Loucy (cell line): ENCODE data around the gene SDS.

Experiments
- EZH2phosphoT487 ChIP-seq: fragments of 200-600 bp; IDR thresholded peaks from 2 replicates; pipeline ENCODE4 v1.6.1; 2018; ENCODE audit warnings: antibody characterized with exemption, mild to moderate bottlenecking, moderate library complexity, borderline replicate concordance
- TF ChIP-seq, protein P1 (sequence below): fragments of 200-600 bp; sonication (generic); conservative IDR thresholded peaks from 2 replicates; pipeline ENCODE4 v1.5.1; 2014; ENCODE audit warnings: mild to moderate bottlenecking, antibody characterized with exemption, low read length

DNA sequence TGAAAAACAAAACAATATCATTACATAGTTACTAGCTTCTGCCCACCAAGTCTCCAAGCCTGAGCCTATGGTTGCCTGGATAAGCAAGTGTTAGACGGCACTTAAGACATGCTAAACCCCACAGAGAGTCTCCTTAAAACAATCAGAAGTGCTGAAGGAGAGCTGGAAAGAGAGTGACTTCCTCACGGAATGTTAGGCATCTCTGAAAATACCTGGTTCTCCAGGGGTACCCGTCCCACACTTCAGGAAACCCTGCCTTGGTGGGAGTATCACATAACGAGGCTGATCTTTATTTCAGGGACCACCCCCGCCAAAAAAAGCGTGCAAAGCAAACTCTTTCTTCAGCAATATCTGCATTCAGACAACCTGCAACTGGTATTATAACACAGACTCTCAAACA, 49.6 kb upstream of the SDS start:
- TF ChIP-seq, protein P1, sequence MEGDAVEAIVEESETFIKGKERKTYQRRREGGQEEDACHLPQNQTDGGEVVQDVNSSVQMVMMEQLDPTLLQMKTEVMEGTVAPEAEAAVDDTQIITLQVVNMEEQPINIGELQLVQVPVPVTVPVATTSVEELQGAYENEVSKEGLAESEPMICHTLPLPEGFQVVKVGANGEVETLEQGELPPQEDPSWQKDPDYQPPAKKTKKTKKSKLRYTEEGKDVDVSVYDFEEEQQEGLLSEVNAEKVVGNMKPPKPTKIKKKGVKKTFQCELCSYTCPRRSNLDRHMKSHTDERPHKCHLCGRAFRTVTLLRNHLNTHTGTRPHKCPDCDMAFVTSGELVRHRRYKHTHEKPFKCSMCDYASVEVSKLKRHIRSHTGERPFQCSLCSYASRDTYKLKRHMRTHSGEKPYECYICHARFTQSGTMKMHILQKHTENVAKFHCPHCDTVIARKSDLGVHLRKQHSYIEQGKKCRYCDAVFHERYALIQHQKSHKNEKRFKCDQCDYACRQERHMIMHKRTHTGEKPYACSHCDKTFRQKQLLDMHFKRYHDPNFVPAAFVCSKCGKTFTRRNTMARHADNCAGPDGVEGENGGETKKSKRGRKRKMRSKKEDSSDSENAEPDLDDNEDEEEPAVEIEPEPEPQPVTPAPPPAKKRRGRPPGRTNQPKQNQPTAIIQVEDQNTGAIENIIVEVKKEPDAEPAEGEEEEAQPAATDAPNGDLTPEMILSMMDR, result no peak
- no peak for TF ChIP-seq EZH2phosphoT487
